Panc1 (cell line): ENCODE data around the gene BTRC. TPM values are rescaled to one million over a fixed set of nuclear protein-coding genes. Genes with fewer than 3 reads are reported as not detected.

Experiments
- ATAC-seq: fragments of 200-7000 bp; cut with Tn5 transposase; 2 replicates; pipeline ENCODE4 v1.9.1; 2020; ENCODE audit warnings: mild to moderate bottlenecking, moderate library complexity
- BruUV-seq: library from RNA; stranded (reverse); fragments of 400-500 nt; replicated peaks from 2 replicates; lab custom pipeline; 2021; lab: Mats Ljungman, UMichigan
- CTCF ChIA-PET: fragments of 300-600 bp; sonication (Branson Sonifier 250); formaldehyde crosslinking; loops from one replicate; lab custom pipeline; 2022; ENCODE audit warnings: antibody characterized with exemption; lab: Charles Lee
- POLR2A ChIA-PET: fragments of 300-600 bp; sonication (Branson Sonifier 250); formaldehyde crosslinking; loops from one replicate; lab custom pipeline; 2022; ENCODE audit warnings: antibody characterized with exemption; lab: Charles Lee
- DNase-seq: peaks from one replicate; pipeline ENCODE4 v3.0.0-alpha.2; 2010; ENCODE audit warnings: low read depth, low spot score
- H3K27ac ChIP-seq: 2 replicates; pipeline ENCODE4 v1.5.1; 2011; ENCODE audit warnings: mild to moderate bottlenecking, low read length, inconsistent platforms
- H3K27me3 ChIP-seq: fragments of 200-500 bp; sonication (Bioruptor generic); 2 replicates; pipeline ENCODE4 v1.6.0; 2014; ENCODE audit warnings: low read length, inconsistent platforms; ENCODE audit not compliant: control insufficient read depth, insufficient read depth
- H3K36me3 ChIP-seq: fragments of 200-500 bp; sonication (Bioruptor generic); 2 replicates; pipeline ENCODE4 v1.5.1; 2014; ENCODE audit warnings: inconsistent platforms, mild to moderate bottlenecking, low read length, moderate library complexity; ENCODE audit not compliant: control insufficient read depth, insufficient read depth
- H3K4me1 ChIP-seq: 2 replicates; pipeline ENCODE4 v1.5.1; 2011; ENCODE audit warnings: inconsistent platforms, mild to moderate bottlenecking, low read length, moderate library complexity; ENCODE audit not compliant: control insufficient read depth, insufficient read depth
- H3K4me3 ChIP-seq, 2 experiments: 2 replicates each; pipeline ENCODE4 v1.5.1; 2011 to 2012; ENCODE audit warnings: low read depth in 2 of 2, low read length in 2 of 2, mild to moderate bottlenecking in 2 of 2, inconsistent platforms in 1 of 2, moderate library complexity in 1 of 2
- H3K9me3 ChIP-seq: fragments of 200-500 bp; sonication (Bioruptor generic); 2 replicates; pipeline ENCODE4 v1.5.1; 2014; ENCODE audit warnings: low read depth, mild to moderate bottlenecking, inconsistent platforms, low read length, moderate library complexity; ENCODE audit not compliant: control insufficient read depth, insufficient read depth
- POLR2AphosphoS5 ChIP-seq: IDR thresholded peaks from 2 replicates; pipeline ENCODE4 v1.6.1; 2012; ENCODE audit warnings: mild to moderate bottlenecking, low read depth, low read length, moderate library complexity
- SIN3A ChIP-seq: IDR thresholded peaks from 2 replicates; pipeline ENCODE4 v1.6.1; 2012; ENCODE audit warnings: low read depth, mild to moderate bottlenecking, low read length, moderate library complexity, borderline replicate concordance; ENCODE audit not compliant: insufficient read depth
- TCF7L2 ChIP-seq: IDR thresholded peaks from 2 replicates; pipeline ENCODE4 v1.6.1; 2011; ENCODE audit warnings: mild to moderate bottlenecking, low read depth, low read length, inconsistent platforms
- in situ Hi-C: cut with HindIII; loops from 2 replicates; pipeline ENCODE4 v1.10.0; 2016; ENCODE audit warnings: low sequenced_read_pairs, low pct_unique_long_range_greater_than_20kb
- intact Hi-C: fragments of 100-400 bp; cut with micrococcal nuclease; formaldehyde crosslinking; loops from one replicate; pipeline ENCODE4 v1.10.0; 2022; ENCODE audit not compliant: unreplicated experiment
- total RNA-seq: library from RNA; stranded (reverse); gene quantifications from one replicate; pipeline ENCODE4 v1.2.1, GENCODE V29; 2021; ENCODE audit not compliant: unreplicated experiment
- TF ChIP-seq, protein P1 (sequence below): fragments of 450-650 bp; IDR thresholded peaks from 2 replicates; pipeline ENCODE4 v1.5.1; 2017; ENCODE audit warnings: mild to moderate bottlenecking
- TF ChIP-seq, protein P2 (sequence below), 2 experiments: IDR thresholded peaks; 2 replicates each; pipeline ENCODE4 v1.6.1; 2011 to 2012; ENCODE audit warnings: low read depth in 2 of 2, control low read depth in 1 of 2, low read length in 1 of 2, mild to moderate bottlenecking in 1 of 2, moderate library complexity in 1 of 2; ENCODE audit not compliant: insufficient read depth in 1 of 2

Gene BTRC
- total RNA-seq, 1 experiment from 2014 or later: 22.1 TPM

DNA sequence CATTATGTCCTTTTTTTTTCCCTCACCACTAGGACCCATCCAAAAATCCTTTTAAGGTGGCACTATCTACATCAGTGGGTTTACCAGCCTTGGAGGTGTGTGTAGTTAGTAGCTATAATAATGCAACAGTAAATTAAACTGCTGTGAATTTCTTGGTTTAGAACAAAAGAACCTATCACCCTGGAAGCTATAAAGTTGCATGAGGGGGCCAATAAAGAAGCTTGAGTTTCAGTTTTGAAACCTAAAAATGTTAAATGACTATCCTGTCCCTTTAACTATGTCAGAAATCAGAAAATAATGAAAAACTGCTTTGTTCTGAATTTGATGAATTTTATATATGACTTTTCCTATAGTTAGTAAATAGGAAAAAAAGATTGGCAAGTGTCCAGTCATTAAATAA lies 153.9 kb downstream of the BTRC start:
- BruUV-seq: no TSS peak
- in situ Hi-C loops: no loop called here
- no peak for DNase-seq
- ChIA-PET POLR2A (interaction anchor here (0.7 kb wide), 1 partner anchor 18 kb away, joined by 3 read pairs; no protein-coding TSS in a partner anchor), CTCF (interaction anchor here (0.8 kb wide), 1 partner anchor 294 kb away, joined by 3 read pairs; no protein-coding TSS in a partner anchor)
- Histone ChIP-seq H3K36me3 (no peaks in the 10 kb centered on the region), H3K4me3 (no peak overlapping the region), H3K27me3 (no peaks in the 10 kb centered on the region), H3K4me1 (no peaks in the 10 kb centered on the region), H3K9me3 (no peaks in the 10 kb centered on the region), H3K27ac (no peak overlapping the region)
- no peak for ATAC-seq
- intact Hi-C loops: no loop called here
- TF ChIP-seq, protein P1, sequence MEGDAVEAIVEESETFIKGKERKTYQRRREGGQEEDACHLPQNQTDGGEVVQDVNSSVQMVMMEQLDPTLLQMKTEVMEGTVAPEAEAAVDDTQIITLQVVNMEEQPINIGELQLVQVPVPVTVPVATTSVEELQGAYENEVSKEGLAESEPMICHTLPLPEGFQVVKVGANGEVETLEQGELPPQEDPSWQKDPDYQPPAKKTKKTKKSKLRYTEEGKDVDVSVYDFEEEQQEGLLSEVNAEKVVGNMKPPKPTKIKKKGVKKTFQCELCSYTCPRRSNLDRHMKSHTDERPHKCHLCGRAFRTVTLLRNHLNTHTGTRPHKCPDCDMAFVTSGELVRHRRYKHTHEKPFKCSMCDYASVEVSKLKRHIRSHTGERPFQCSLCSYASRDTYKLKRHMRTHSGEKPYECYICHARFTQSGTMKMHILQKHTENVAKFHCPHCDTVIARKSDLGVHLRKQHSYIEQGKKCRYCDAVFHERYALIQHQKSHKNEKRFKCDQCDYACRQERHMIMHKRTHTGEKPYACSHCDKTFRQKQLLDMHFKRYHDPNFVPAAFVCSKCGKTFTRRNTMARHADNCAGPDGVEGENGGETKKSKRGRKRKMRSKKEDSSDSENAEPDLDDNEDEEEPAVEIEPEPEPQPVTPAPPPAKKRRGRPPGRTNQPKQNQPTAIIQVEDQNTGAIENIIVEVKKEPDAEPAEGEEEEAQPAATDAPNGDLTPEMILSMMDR: no peak

DNA sequence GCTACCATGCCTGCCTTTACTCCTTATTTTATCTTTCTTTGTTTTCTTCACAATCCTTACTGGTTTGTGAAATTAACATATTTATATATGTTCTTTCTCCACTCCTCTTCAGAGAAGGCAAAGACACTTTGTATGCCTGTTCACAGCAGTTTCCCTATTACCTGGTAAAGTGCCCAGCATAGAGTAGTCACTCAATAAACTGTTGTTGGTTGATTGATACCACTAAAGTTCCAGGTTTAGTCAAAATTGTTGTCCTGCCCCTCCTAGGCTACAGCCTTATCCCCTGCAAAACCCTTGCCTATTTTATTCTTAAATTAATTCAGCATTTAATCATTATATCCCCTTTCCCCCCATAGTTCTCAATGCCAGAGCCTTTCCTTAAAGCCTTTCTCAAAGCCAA lies 158.0 kb downstream of the BTRC start:
- no TSS peak for BruUV-seq

More for the DNA sequence above, 158.0 kb downstream of the BTRC start:
- Histone ChIP-seq H3K4me1 (no peaks in the 10 kb centered on the region), H3K27me3 (no peaks in the 10 kb centered on the region), H3K9me3 (no peaks in the 10 kb centered on the region), H3K36me3 (no peaks in the 10 kb centered on the region), H3K4me3 (no peak overlapping the region), H3K27ac (no peak overlapping the region)
- ATAC-seq (no peak), DNase-seq (no peak)
- in situ Hi-C loops (no loop called here), intact Hi-C loops (no loop called here)
- ChIA-PET CTCF (no interaction called here), POLR2A (no interaction called here)
- TF ChIP-seq, protein P2, sequence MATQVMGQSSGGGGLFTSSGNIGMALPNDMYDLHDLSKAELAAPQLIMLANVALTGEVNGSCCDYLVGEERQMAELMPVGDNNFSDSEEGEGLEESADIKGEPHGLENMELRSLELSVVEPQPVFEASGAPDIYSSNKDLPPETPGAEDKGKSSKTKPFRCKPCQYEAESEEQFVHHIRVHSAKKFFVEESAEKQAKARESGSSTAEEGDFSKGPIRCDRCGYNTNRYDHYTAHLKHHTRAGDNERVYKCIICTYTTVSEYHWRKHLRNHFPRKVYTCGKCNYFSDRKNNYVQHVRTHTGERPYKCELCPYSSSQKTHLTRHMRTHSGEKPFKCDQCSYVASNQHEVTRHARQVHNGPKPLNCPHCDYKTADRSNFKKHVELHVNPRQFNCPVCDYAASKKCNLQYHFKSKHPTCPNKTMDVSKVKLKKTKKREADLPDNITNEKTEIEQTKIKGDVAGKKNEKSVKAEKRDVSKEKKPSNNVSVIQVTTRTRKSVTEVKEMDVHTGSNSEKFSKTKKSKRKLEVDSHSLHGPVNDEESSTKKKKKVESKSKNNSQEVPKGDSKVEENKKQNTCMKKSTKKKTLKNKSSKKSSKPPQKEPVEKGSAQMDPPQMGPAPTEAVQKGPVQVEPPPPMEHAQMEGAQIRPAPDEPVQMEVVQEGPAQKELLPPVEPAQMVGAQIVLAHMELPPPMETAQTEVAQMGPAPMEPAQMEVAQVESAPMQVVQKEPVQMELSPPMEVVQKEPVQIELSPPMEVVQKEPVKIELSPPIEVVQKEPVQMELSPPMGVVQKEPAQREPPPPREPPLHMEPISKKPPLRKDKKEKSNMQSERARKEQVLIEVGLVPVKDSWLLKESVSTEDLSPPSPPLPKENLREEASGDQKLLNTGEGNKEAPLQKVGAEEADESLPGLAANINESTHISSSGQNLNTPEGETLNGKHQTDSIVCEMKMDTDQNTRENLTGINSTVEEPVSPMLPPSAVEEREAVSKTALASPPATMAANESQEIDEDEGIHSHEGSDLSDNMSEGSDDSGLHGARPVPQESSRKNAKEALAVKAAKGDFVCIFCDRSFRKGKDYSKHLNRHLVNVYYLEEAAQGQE (IDR thresholded peaks at IDR 0.05; ENCODE audit: insufficient read depth in 1 of 2, low read depth in 2 of 2, low read length in 1 of 2): no peak
- TF ChIP-seq TCF7L2 (no peak), POLR2AphosphoS5 (no peak), SIN3A (no peak)
- TF ChIP-seq, protein P1: no peak
